Prostate gland (tissue), 2 donors: ENCODE results near the gene RYR2. TPM values are rescaled to one million over a fixed set of nuclear protein-coding genes. Genes with fewer than 3 reads are reported as not detected.

Experiments used
- DNase-seq: peaks from one replicate; pipeline ENCODE4 v3.0.0-alpha.2; 2019; ENCODE audit warnings: low spot score
- H3K27ac ChIP-seq, 2 donors: fragments of 200-600 bp; sonication (generic); 2 replicates each; pipeline ENCODE4 v1.5.1; 2017 to 2019
- H3K27me3 ChIP-seq: fragments of 200-600 bp; sonication (generic); replicated peaks from 2 replicates; pipeline ENCODE4 v1.5.1; 2019; ENCODE audit not compliant: insufficient read depth
- H3K36me3 ChIP-seq, 2 donors: fragments of 200-600 bp; sonication (generic); 1 replicate in 1 of 2; 2 replicates in 1 of 2; pipeline versions ENCODE4 v1.5.1 to v1.8.1; 2017 to 2019
- H3K4me1 ChIP-seq: fragments of 200-600 bp; sonication (generic); replicated peaks from 2 replicates; pipeline ENCODE4 v1.5.1; 2019
- H3K4me3 ChIP-seq, 2 donors: fragments of 200-600 bp; sonication (generic); 2 replicates each; pipeline ENCODE4 v1.5.1; 2017 to 2019
- H3K9me3 ChIP-seq: fragments of 200-600 bp; sonication (generic); 2 replicates; pipeline ENCODE4 v1.5.1; 2017
- POLR2A ChIP-seq: fragments of 450-650 bp; IDR thresholded peaks from one replicate; pipeline ENCODE4 v1.6.1; 2016; ENCODE audit warnings: antibody characterized with exemption, mild to moderate bottlenecking
- POLR2AphosphoS5 ChIP-seq: sonication (generic); formaldehyde crosslinking; IDR thresholded peaks from one replicate; pipeline ENCODE4 v1.6.1; 2017; ENCODE audit warnings: antibody characterized with exemption
- WGBS: methylation state at CpG from one replicate; pipeline ENCODE4 v1.1.5; 2018; 5-methylcytosine and 5-hydroxymethylcytosine counted together
- intact Hi-C: fragments of 100-400 bp; cut with DNase I; formaldehyde crosslinking; loops from one replicate; pipeline ENCODE4 v1.14.2; 2022
- total RNA-seq, 2 donors: library from RNA; depleted of rRNA; stranded (reverse); fragments of >200 nt; gene quantifications; one replicate each; pipeline ENCODE4 v1.1.0, GENCODE V29; 2016
- TF ChIP-seq, protein P1 (sequence below), 4 experiments: fragments of 200-600 bp in 2 of 4; fragments of 450-650 bp in 2 of 4; sonication (generic) in 2 of 4; IDR thresholded peaks; 1 replicate in 3 of 4; 2 replicates in 1 of 4; pipeline ENCODE4 v1.5.1; 2016 to 2019; ENCODE audit warnings: antibody characterized with exemption in 4 of 4, mild to moderate bottlenecking in 2 of 4, moderate library complexity in 2 of 4

Gene RYR2
- total RNA-seq, 2 donors from 2014 or later: 2.9 to 6.7 TPM

DNA sequence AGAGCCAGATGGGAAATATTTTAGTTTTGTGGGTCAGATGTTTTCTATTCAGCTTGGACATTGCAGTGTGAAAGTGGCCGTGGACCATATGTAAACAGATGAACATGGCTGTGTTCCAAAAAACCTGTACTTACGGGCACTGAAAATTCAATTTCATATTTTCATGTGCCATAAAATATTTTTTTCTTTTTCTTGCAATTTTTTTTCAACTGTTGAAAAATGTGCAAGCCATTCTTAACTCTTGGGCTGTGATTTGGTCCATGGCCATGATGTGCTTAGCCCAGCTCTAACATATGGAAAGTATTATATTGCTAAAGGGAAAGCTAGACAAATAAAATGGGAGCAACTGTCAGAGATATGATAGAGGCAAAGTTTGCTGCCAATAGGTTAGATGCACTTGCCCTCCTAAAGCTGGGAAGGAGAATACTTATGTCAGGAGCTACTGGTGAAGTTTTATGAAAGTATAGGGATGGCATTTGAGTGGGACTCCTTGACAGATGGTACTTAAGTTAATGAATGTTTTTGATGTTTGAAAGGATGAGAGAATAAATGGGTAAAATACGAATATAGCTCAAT is 240.3 kb downstream of the RYR2 start:
- Histone ChIP-seq H3K27me3 (no peaks in the 10 kb centered on the region), H3K27ac (no peak overlapping the region), H3K36me3 (no peaks in the 10 kb centered on the region), H3K9me3 (no peaks in the 10 kb centered on the region), H3K4me1 (no peaks in the 10 kb centered on the region), H3K4me3 (no peak overlapping the region)
- TF ChIP-seq, protein P1, sequence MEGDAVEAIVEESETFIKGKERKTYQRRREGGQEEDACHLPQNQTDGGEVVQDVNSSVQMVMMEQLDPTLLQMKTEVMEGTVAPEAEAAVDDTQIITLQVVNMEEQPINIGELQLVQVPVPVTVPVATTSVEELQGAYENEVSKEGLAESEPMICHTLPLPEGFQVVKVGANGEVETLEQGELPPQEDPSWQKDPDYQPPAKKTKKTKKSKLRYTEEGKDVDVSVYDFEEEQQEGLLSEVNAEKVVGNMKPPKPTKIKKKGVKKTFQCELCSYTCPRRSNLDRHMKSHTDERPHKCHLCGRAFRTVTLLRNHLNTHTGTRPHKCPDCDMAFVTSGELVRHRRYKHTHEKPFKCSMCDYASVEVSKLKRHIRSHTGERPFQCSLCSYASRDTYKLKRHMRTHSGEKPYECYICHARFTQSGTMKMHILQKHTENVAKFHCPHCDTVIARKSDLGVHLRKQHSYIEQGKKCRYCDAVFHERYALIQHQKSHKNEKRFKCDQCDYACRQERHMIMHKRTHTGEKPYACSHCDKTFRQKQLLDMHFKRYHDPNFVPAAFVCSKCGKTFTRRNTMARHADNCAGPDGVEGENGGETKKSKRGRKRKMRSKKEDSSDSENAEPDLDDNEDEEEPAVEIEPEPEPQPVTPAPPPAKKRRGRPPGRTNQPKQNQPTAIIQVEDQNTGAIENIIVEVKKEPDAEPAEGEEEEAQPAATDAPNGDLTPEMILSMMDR (IDR thresholded peaks at IDR 0.05): no peak
- no peak for TF ChIP-seq POLR2AphosphoS5
- TF ChIP-seq POLR2A: no peak
- intact Hi-C loops: no loop called here
- DNase-seq: no peak
- 55% methylated on average over 3 of the region's 3 CpGs for WGBS

DNA sequence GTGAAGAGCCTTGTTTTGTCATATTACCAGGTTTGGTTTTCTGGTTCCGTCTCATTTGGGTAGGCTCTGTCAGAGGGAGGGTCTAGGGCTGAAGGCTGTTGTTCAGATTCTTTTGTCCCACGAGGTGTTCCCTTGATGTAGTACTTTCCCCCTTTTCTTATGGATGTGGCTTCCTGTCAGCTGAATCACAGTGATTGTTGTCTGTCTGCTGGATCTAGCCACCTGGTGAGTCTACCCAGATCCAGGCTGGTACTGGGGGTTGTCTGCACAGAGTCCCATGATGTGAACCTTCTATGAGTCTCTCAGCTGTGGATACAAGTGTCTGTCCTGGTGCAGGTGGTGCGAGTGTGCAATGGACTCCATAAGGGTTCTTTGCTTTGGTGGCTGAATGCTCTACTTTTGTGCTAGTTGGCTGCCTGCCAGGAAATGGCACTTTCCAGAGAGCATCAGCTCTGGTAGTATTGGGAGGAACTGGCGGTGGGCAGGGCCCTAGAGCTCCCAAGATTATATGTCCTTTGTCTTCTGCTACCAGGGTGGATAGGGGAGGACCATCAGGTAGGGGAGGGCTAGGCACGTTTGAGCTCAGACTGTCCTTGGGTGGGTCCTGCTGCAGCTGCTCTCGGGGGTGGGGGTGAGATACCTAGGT is 246.0 kb downstream of the RYR2 start:
- no peak for TF ChIP-seq POLR2AphosphoS5
- no peak for TF ChIP-seq POLR2A
- TF ChIP-seq, protein P1 (IDR thresholded peaks at IDR 0.05): no peak
- DNase-seq: no peak
- no peaks in the 10 kb centered on the region for H3K9me3 ChIP-seq
- intact Hi-C loops: no loop called here
- H3K27me3 ChIP-seq: no peaks in the 10 kb centered on the region
- WGBS: 71% methylated on average over 6 of the region's 6 CpGs
- H3K4me1 ChIP-seq: no peaks in the 10 kb centered on the region
- H3K4me3 ChIP-seq: no peak overlapping the region
- H3K27ac ChIP-seq: no peak overlapping the region
- H3K36me3 ChIP-seq: no peaks in the 10 kb centered on the region

GRCh38 chr1:237293804-237294203 is 251.8 kb downstream of the RYR2 start:
- no peaks in the 10 kb centered on the region for H3K36me3 ChIP-seq
- WGBS: 92% methylated on average over 2 of the region's 2 CpGs
- H3K27me3 ChIP-seq: no peaks in the 10 kb centered on the region
- no peak for DNase-seq
- no peak overlapping the region for H3K27ac ChIP-seq
- H3K4me3 ChIP-seq: no peak overlapping the region
- no peak for TF ChIP-seq POLR2A
- TF ChIP-seq POLR2AphosphoS5: no peak
- TF ChIP-seq, protein P1 (IDR thresholded peaks at IDR 0.05): no peak
- no peaks in the 10 kb centered on the region for H3K4me1 ChIP-seq
- H3K9me3 ChIP-seq: no peaks in the 10 kb centered on the region
- intact Hi-C loops: loop anchor here (10.0 kb wide), 1 partner anchor 249 kb away; the partner anchor contains the start of gene RYR2

- no peak for DNase-seq
- TF ChIP-seq, protein P1 (IDR thresholded peaks at IDR 0.05): no peak
- TF ChIP-seq POLR2AphosphoS5 (no peak), POLR2A (no peak)
- no peaks in the 10 kb centered on the region for H3K36me3 ChIP-seq
- H3K9me3 ChIP-seq: no peaks in the 10 kb centered on the region
- H3K27me3 ChIP-seq: no peaks in the 10 kb centered on the region
- intact Hi-C loops: loop anchor here (10.0 kb wide), 1 partner anchor 252 kb away; the partner anchor contains the start of gene RYR2
- WGBS: 79% methylated on average over 4 of the region's 4 CpGs
- H3K4me3 ChIP-seq: no peak overlapping the region
- no peak overlapping the region for H3K27ac ChIP-seq
- no peaks in the 10 kb centered on the region for H3K4me1 ChIP-seq
Observed at GRCh38 chr1:237296861-237297260, 254.9 kb downstream of the RYR2 start.

- TF ChIP-seq, protein P1 (IDR thresholded peaks at IDR 0.05): no peak
- TF ChIP-seq POLR2AphosphoS5: no peak
- no peak for TF ChIP-seq POLR2A
- Histone ChIP-seq H3K27me3 (no peaks in the 10 kb centered on the region), H3K4me3 (no peak overlapping the region), H3K4me1 (no peaks in the 10 kb centered on the region), H3K36me3 (no peaks in the 10 kb centered on the region), H3K27ac (no peak overlapping the region), H3K9me3 (no peaks in the 10 kb centered on the region)
- intact Hi-C loops: no loop called here
- DNase-seq: no peak
- WGBS: 80% methylated on average over 7 of the region's 7 CpGs
Observed at GRCh38 chr1:237300642-237301041, 258.7 kb downstream of the RYR2 start.
